HG03159 (cell line): ENCODE measurements around the gene YY1.
"Not testable (repeated sequence)": the region's sequence is repeated elsewhere in the genome, so short reads cannot be mapped to it uniquely, and the experiment has no call there.

Source experiments
- ATAC-seq: cut with Tn5 transposase; IDR thresholded peaks from one replicate; pipeline ENCODE4 v1.9.1; 2021; ENCODE audit warnings: mild to moderate bottlenecking, moderate library complexity; ENCODE audit not compliant: unreplicated experiment

Gene YY1

GRCh38 chr14:100283436-100283835 lies 44.5 kb downstream of the YY1 start:
- not testable (repeated sequence) for ATAC-seq

- no peak for ATAC-seq
These were observed 45.3 kb downstream of the YY1 start for GRCh38 chr14:100283984-100284881.

GRCh38 chr14:100285021-100285912 lies 46.3 kb downstream of the YY1 start:
- ATAC-seq: peak; percentile 83

GRCh38 chr14:100285913-100286400 lies 47.0 kb downstream of the YY1 start:
- ATAC-seq: no peak

GRCh38 chr14:100286484-100287191 lies 47.7 kb downstream of the YY1 start:
- ATAC-seq: no peak

GRCh38 chr14:100287202-100287997 lies 48.5 kb downstream of the YY1 start:
- ATAC-seq: no peak

GRCh38 chr14:100287998-100288295 lies 49.0 kb downstream of the YY1 start:
- not testable (repeated sequence) for ATAC-seq

- no peak for ATAC-seq
These were observed 49.6 kb downstream of the YY1 start for GRCh38 chr14:100288382-100289185.

GRCh38 chr14:100289916-100290606 lies 51.1 kb downstream of the YY1 start:
- no peak for ATAC-seq

GRCh38 chr14:100290607-100291304 lies 51.8 kb downstream of the YY1 start:
- no peak for ATAC-seq

GRCh38 chr14:100291305-100292075 lies 52.5 kb downstream of the YY1 start:
- no peak for ATAC-seq

- no peak for ATAC-seq
These were observed 53.4 kb downstream of the YY1 start for GRCh38 chr14:100292301-100292775.

- ATAC-seq: no peak
These were observed 54.0 kb downstream of the YY1 start for GRCh38 chr14:100292776-100293461.

- no peak for ATAC-seq
These were observed 54.7 kb downstream of the YY1 start for GRCh38 chr14:100293497-100294212.

GRCh38 chr14:100294213-100294962 lies 55.4 kb downstream of the YY1 start:
- no peak for ATAC-seq
